H1 (cell line): ENCODE measurements around the gene HIVEP3. TPM values are rescaled to one million over a fixed set of nuclear protein-coding genes. Genes with fewer than 3 reads are reported as not detected.

Experiments
- CTCF ChIA-PET: fragments of 300-600 bp; sonication (Branson Sonifier 250); formaldehyde crosslinking; loops from one replicate; lab custom pipeline; 2021; ENCODE audit not compliant: partially characterized antibody; lab: Charles Lee
- POLR2A ChIA-PET: fragments of 300-600 bp; sonication (Branson Sonifier 250); formaldehyde crosslinking; loops from one replicate; lab custom pipeline; 2021; ENCODE audit warnings: inconsistent platforms; ENCODE audit not compliant: partially characterized antibody; lab: Charles Lee
- DNase-seq, 2 experiments: peaks; one replicate each; pipeline versions ENCODE4 v3.0.0 to v3.0.0-alpha.2; 2010 to 2022; ENCODE audit warnings: low spot score in 2 of 2, low read depth in 1 of 2, mixed read lengths in 1 of 2
- FAIRE-seq: peaks from 2 replicates; lab custom pipeline; 2011; peaks lifted over from hg19 to GRCh38; lab: Jason Lieb, UNC
- H2AFZ ChIP-seq: 2 replicates; pipeline ENCODE4 v1.8.1; 2012; ENCODE audit warnings: low read length, inconsistent platforms
- H2AK5ac ChIP-seq: 2 replicates; pipeline ENCODE4 v1.6.1; 2013; ENCODE audit warnings: low read depth, low read length
- H2BK120ac ChIP-seq: replicated peaks from 2 replicates; pipeline ENCODE3; 2013; ENCODE audit warnings: low read depth, low read length, inconsistent platforms
- H2BK12ac ChIP-seq: 2 replicates; pipeline ENCODE4 v1.6.1; 2013; ENCODE audit warnings: low read depth, low read length
- H2BK15ac ChIP-seq: 2 replicates; pipeline ENCODE4 v1.6.1; 2013; ENCODE audit warnings: low read length
- H2BK20ac ChIP-seq: 2 replicates; pipeline ENCODE4 v1.6.1; 2013; ENCODE audit warnings: low read length
- H2BK5ac ChIP-seq: 2 replicates; pipeline ENCODE4 v1.6.1; 2013; ENCODE audit warnings: low read depth, low read length
- H3K14ac ChIP-seq: 2 replicates; pipeline ENCODE4 v1.6.1; 2013; ENCODE audit warnings: inconsistent platforms; ENCODE audit not compliant: insufficient read length
- H3K18ac ChIP-seq: 2 replicates; pipeline ENCODE4 v1.6.1; 2013; ENCODE audit warnings: low read length; ENCODE audit errors: extremely low read depth
- H3K23ac ChIP-seq: 2 replicates; pipeline ENCODE4 v1.6.1; 2013; ENCODE audit warnings: inconsistent platforms; ENCODE audit not compliant: insufficient read length
- H3K23me2 ChIP-seq: 2 replicates; pipeline ENCODE4 v1.6.1; 2013; ENCODE audit warnings: low read depth, low read length
- H3K27ac ChIP-seq: 2 replicates; pipeline ENCODE4 v1.6.1; 2011; ENCODE audit warnings: low read depth, low read length, inconsistent platforms
- H3K27me3 ChIP-seq, 4 experiments: replicated peaks in 1 of 4; 1 replicate in 1 of 4; 2 replicates in 3 of 4; pipeline versions ENCODE4 v1.6.1 to v1.8.1; 2011 to 2013; ENCODE audit warnings: low read length in 3 of 4, mild to moderate bottlenecking in 3 of 4, inconsistent platforms in 2 of 4, mixed read lengths in 2 of 4, moderate library complexity in 1 of 4; ENCODE audit not compliant: control insufficient read depth in 3 of 4, insufficient read depth in 3 of 4; ENCODE audit errors: extremely low read depth in 1 of 4
- H3K36me3 ChIP-seq, 4 experiments: 2 replicates each; pipeline versions ENCODE4 v1.6.1 to v1.8.1; 2011 to 2013; ENCODE audit warnings: mild to moderate bottlenecking in 4 of 4, low read length in 3 of 4, moderate library complexity in 2 of 4, control low read depth in 1 of 4, inconsistent platforms in 1 of 4; ENCODE audit not compliant: insufficient read depth in 4 of 4, control insufficient read depth in 2 of 4
- H3K4ac ChIP-seq: replicated peaks from 2 replicates; pipeline ENCODE3; 2013; ENCODE audit warnings: low read length, low read depth, mixed read lengths, inconsistent platforms; ENCODE audit not compliant: insufficient read length
- H3K4me1 ChIP-seq, 4 experiments: replicated peaks in 1 of 4; 1 replicate in 1 of 4; 2 replicates in 3 of 4; pipeline versions ENCODE4 v1.6.1 to v1.8.1; 2011 to 2013; ENCODE audit warnings: low read length in 3 of 4, inconsistent platforms in 2 of 4, mixed read lengths in 1 of 4; ENCODE audit not compliant: insufficient read depth in 4 of 4, control insufficient read depth in 3 of 4
- H3K4me2 ChIP-seq, 2 experiments: 2 replicates each; pipeline versions ENCODE4 v1.6.1 to v1.8.1; 2011 to 2013; ENCODE audit warnings: low read depth in 2 of 2, low read length in 2 of 2, control low read depth in 1 of 2, inconsistent platforms in 1 of 2, mild to moderate bottlenecking in 1 of 2; ENCODE audit not compliant: insufficient read depth in 1 of 2
- H3K4me3 ChIP-seq, 4 experiments: fragments of 200-600, 300-600 bp in 1 of 4; sonication (generic), shearing (Covaris generic), sonication (Bioruptor Twin) in 1 of 4; 2 replicates each; pipeline versions ENCODE4 v1.5.1 to v1.8.1; 2011 to 2016; ENCODE audit warnings: low read length in 4 of 4, low read depth in 3 of 4, control low read depth in 2 of 4, inconsistent platforms in 2 of 4, mild to moderate bottlenecking in 2 of 4, mixed read lengths in 1 of 4, moderate library complexity in 1 of 4; ENCODE audit not compliant: insufficient read depth in 2 of 4; ENCODE audit errors: extremely low read depth in 1 of 4
- H3K56ac ChIP-seq: replicated peaks from 2 replicates; pipeline ENCODE3; 2013; ENCODE audit warnings: low read depth, mild to moderate bottlenecking, mixed read lengths, low read length, inconsistent platforms; ENCODE audit not compliant: insufficient read length
- H3K79me1 ChIP-seq: 2 replicates; pipeline ENCODE4 v1.6.1; 2013; ENCODE audit warnings: low read depth, low read length, control low read depth
- H3K79me2 ChIP-seq, 2 experiments: 2 replicates each; pipeline versions ENCODE4 v1.6.1 to v1.8.1; 2012 to 2013; ENCODE audit warnings: low read length in 2 of 2, mild to moderate bottlenecking in 2 of 2, inconsistent platforms in 1 of 2; ENCODE audit not compliant: insufficient read depth in 2 of 2, control insufficient read depth in 1 of 2
- H3K9ac ChIP-seq, 4 experiments: replicated peaks in 1 of 4; 1 replicate in 1 of 4; 2 replicates in 3 of 4; pipeline versions ENCODE4 v1.6.1 to v1.8.1; 2011 to 2013; ENCODE audit warnings: low read depth in 3 of 4, low read length in 3 of 4, control low read depth in 2 of 4, mild to moderate bottlenecking in 2 of 4, moderate library complexity in 2 of 4, inconsistent platforms in 1 of 4; ENCODE audit errors: extremely low read depth in 1 of 4
- H3K9me3 ChIP-seq, 2 experiments: 2 replicates each; pipeline versions ENCODE4 v1.6.1 to v1.8.1; 2012 to 2013; ENCODE audit warnings: mild to moderate bottlenecking in 2 of 2, moderate library complexity in 2 of 2, control low read depth in 1 of 2, inconsistent platforms in 1 of 2, low read depth in 1 of 2, low read length in 1 of 2, mixed read lengths in 1 of 2; ENCODE audit not compliant: insufficient read depth in 2 of 2
- H4K20me1 ChIP-seq, 2 experiments: replicated peaks in 1 of 2; 2 replicates each; pipeline versions ENCODE3 to v1.8.1; 2011 to 2013; ENCODE audit warnings: inconsistent platforms in 2 of 2, low read length in 2 of 2, mild to moderate bottlenecking in 1 of 2; ENCODE audit not compliant: insufficient read depth in 2 of 2, control insufficient read depth in 1 of 2
- H4K5ac ChIP-seq: 2 replicates; pipeline ENCODE4 v1.6.1; 2013; ENCODE audit warnings: low read length, low read depth, mixed read lengths, inconsistent platforms; ENCODE audit not compliant: insufficient read length
- H4K8ac ChIP-seq: 2 replicates; pipeline ENCODE4 v1.8.0; 2013; ENCODE audit warnings: mild to moderate bottlenecking, moderate library complexity, low read length, inconsistent platforms; ENCODE audit not compliant: insufficient read depth; ENCODE audit errors: extremely low read depth
- H4K91ac ChIP-seq: replicated peaks from 2 replicates; pipeline ENCODE3; 2013; ENCODE audit warnings: low read length, mixed read lengths, inconsistent platforms; ENCODE audit not compliant: insufficient read length
- BCL11A ChIP-seq, 2 experiments: IDR thresholded peaks; one replicate each; pipeline ENCODE4 v1.6.1; 2011; ENCODE audit warnings: low read depth in 2 of 2, low read length in 2 of 2, mild to moderate bottlenecking in 2 of 2
- BRCA1 ChIP-seq: IDR thresholded peaks from 2 replicates; pipeline ENCODE4 v1.6.1; 2012; ENCODE audit warnings: low read depth, low read length, improper control_type of control experiment
- CBX8 ChIP-seq: fragments of 300-800, 300-1000 bp; sonication (generic); IDR thresholded peaks from 2 replicates; pipeline ENCODE4 v1.7.1; 2016; ENCODE audit warnings: low read depth, low read length, borderline replicate concordance
- CHD2 ChIP-seq: IDR thresholded peaks from 2 replicates; pipeline ENCODE4 v1.6.1; 2012; ENCODE audit warnings: low read length, improper control_type of control experiment
- CREB1 ChIP-seq: IDR thresholded peaks from 2 replicates; pipeline ENCODE4 v1.6.1; 2012; ENCODE audit warnings: inconsistent platforms
- EGR1 ChIP-seq: IDR thresholded peaks from 2 replicates; pipeline ENCODE4 v1.6.1; 2011; ENCODE audit warnings: low read depth, low read length, borderline replicate concordance
- NANOG ChIP-seq: IDR thresholded peaks from 2 replicates; pipeline ENCODE4 v1.6.1; 2011; ENCODE audit warnings: low read length, low read depth, mild to moderate bottlenecking, inconsistent platforms; ENCODE audit not compliant: insufficient read depth, poor library complexity, severe bottlenecking
- RBBP5 ChIP-seq: IDR thresholded peaks from 2 replicates; pipeline ENCODE4 v1.7.1; 2012; ENCODE audit warnings: low read depth, mild to moderate bottlenecking, inconsistent platforms, low read length, moderate library complexity, borderline replicate concordance
- SP2 ChIP-seq: IDR thresholded peaks from 2 replicates; pipeline ENCODE4 v1.6.1; 2012; ENCODE audit warnings: mild to moderate bottlenecking, low read length, inconsistent platforms
- WGBS, 2 experiments: shearing (Covaris generic) in 1 of 2; methylation state at CpG; one replicate each; pipeline versions ENCODE4 v1.1.6 to v1.1.7; 2013 to 2015; ENCODE audit warnings: low lambda C conversion rate in 2 of 2, mixed read lengths in 2 of 2, inconsistent platforms in 1 of 2, low coverage in 1 of 2, missing lambda C conversion rate in 1 of 2; ENCODE audit not compliant: insufficient replicate concordance in 2 of 2, insufficient coverage in 1 of 2, insufficient read length in 1 of 2; ENCODE audit errors: extremely low coverage in 1 of 2, missing lambda C conversion rate in 1 of 2; 5-methylcytosine and 5-hydroxymethylcytosine counted together
- polyA plus RNA-seq, 7 experiments: library from polyadenylated mRNA; depleted of rRNA in 3 of 7; stranded (reverse) in 5 of 7; unstranded in 2 of 7; fragments of >200 nt in 5 of 7; fragments of 200-250 nt in 2 of 7; gene quantifications; 1 replicate in 5 of 7; 2 replicates in 1 of 7; 4 replicates in 1 of 7; pipeline versions ENCODE4 v1.2.1 to v1.2.3, GENCODE V29; 2011 to 2013; ENCODE audit warnings: missing spikeins in 2 of 7, mixed read lengths in 2 of 7
- total RNA-seq: library from RNA; stranded (reverse); fragmentation: NEBNext Ultra II Directional; extraction: Animal tissue kit (Norgen Biotek cat#: 25700); gene quantifications from 2 replicates; pipeline ENCODE4 v1.2.1, GENCODE V29; 2021
- TF ChIP-seq, protein P1 (sequence below), 3 experiments: IDR thresholded peaks; 1 replicate in 2 of 3; 2 replicates in 1 of 3; pipeline versions ENCODE4 v1.5.1 to v1.6.1; 2011; ENCODE audit warnings: low read length in 3 of 3, mild to moderate bottlenecking in 3 of 3, inconsistent platforms in 2 of 3, low read depth in 1 of 3, moderate library complexity in 1 of 3; ENCODE audit not compliant: insufficient read depth in 1 of 3; ENCODE audit errors: control extremely low read depth in 1 of 3

HIVEP3 gene
- total and polyA plus RNA-seq, 2 of the 8 experiments (the other 6 are each of a cell fraction or from before 2014, with no cell fraction given), result 0.24 to 0.69 TPM

DNA sequence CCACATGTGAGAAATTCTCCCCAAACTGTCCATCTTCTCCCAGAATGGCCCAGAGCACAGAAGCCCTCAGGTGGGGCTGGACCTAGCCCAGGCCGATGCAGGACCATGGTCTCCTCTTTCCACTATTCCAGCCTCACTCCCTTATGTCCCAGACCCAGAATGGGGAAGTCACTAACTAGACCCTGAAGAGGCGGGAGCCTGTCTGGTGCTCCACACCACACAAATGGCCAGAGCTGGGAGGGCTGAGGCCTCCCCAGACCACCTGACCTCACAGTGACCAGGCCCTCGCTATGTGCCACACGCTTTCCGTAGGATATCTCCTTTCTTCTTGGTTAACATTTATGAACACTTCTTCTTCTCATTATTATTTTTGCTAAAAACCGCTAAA lies 379.3 kb downstream of the HIVEP3 start:
- CTCF ChIA-PET, result interaction anchor here (1.0 to 4.0 kb wide), 5 partner anchors 24 to 256 kb away, joined by 3 to 17 read pairs (median 3); no protein-coding TSS in a partner anchor
- DNase-seq (no peak), FAIRE-seq (no peak)
- Histone ChIP-seq H4K5ac (no peak overlapping the region), H2BK5ac (no peak overlapping the region), H2AFZ (no peak overlapping the region), H3K27ac (no peak overlapping the region), H2BK12ac (no peak overlapping the region), H3K18ac (no peak overlapping the region), H2BK15ac (no peak overlapping the region), H3K27me3 (no peaks in the 10 kb centered on the region), H3K9ac (no peak overlapping the region), H2BK20ac (no peak overlapping the region), H3K4me1 (no peaks in the 10 kb centered on the region), H3K4ac (no peak overlapping the region), H2BK120ac (no peak overlapping the region), H3K14ac (no peak overlapping the region), H3K36me3 (no peaks in the 10 kb centered on the region), H3K9me3 (no peaks in the 10 kb centered on the region), H3K23ac (no peak overlapping the region), H3K23me2 (peaks cover 2% of the 10 kb centered on the region; the same call in 1 of the 2 replicates), H3K79me1 (no peaks in the 10 kb centered on the region), H2AK5ac (no peak overlapping the region), H4K8ac (no peak overlapping the region), H4K91ac (no peak overlapping the region), H3K4me3 (no peak overlapping the region), H4K20me1 (no peaks in the 10 kb centered on the region), H3K4me2 (no peak overlapping the region), H3K56ac (no peak overlapping the region), H3K79me2 (no peaks in the 10 kb centered on the region)
- TF ChIP-seq NANOG (no peak), CREB1 (no peak), BRCA1 (no peak), RBBP5 (no peak), CHD2 (no peak), CBX8 (no peak), SP2 (no peak), EGR1 (no peak), BCL11A (IDR thresholded peaks at IDR 0.05; ENCODE audit: low read depth in 2 of 2, low read length in 2 of 2) (no peak)
- TF ChIP-seq, protein P1, sequence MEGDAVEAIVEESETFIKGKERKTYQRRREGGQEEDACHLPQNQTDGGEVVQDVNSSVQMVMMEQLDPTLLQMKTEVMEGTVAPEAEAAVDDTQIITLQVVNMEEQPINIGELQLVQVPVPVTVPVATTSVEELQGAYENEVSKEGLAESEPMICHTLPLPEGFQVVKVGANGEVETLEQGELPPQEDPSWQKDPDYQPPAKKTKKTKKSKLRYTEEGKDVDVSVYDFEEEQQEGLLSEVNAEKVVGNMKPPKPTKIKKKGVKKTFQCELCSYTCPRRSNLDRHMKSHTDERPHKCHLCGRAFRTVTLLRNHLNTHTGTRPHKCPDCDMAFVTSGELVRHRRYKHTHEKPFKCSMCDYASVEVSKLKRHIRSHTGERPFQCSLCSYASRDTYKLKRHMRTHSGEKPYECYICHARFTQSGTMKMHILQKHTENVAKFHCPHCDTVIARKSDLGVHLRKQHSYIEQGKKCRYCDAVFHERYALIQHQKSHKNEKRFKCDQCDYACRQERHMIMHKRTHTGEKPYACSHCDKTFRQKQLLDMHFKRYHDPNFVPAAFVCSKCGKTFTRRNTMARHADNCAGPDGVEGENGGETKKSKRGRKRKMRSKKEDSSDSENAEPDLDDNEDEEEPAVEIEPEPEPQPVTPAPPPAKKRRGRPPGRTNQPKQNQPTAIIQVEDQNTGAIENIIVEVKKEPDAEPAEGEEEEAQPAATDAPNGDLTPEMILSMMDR (IDR thresholded peaks at IDR 0.05; ENCODE audit: control extremely low read depth in 1 of 3, insufficient read depth in 1 of 3, low read depth in 1 of 3, low read length in 3 of 3), result no peak
- POLR2A ChIA-PET, result no interaction called here
- WGBS, 2 experiments, result 95% methylated on average over 6 of the region's 6 CpGs; no CpG with 5 or more reads in 1 of the 2 experiments
